ENCODE data around the gene CALML5.

DNA sequence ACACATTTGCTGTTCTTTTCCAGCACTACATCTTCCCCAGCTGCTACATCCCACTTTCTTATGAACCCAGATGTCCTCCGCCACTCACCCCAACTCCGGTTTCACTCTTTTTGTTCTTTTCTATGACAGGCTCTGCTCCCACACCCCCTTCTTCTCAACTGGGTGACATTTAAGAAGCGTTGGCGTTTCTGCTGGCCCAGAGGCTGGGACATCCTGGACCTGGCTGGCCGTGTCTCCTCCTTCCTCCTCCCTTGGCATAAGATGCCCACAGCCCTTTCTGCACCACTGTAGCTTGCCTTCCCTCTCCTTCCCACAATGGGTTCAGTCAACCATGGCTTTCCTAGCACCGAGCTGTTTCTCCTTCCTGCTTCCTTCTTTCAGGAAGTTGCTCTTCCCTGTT, 9.4 kb upstream of the CALML5 start:
- TF ChIP-seq, protein P1, sequence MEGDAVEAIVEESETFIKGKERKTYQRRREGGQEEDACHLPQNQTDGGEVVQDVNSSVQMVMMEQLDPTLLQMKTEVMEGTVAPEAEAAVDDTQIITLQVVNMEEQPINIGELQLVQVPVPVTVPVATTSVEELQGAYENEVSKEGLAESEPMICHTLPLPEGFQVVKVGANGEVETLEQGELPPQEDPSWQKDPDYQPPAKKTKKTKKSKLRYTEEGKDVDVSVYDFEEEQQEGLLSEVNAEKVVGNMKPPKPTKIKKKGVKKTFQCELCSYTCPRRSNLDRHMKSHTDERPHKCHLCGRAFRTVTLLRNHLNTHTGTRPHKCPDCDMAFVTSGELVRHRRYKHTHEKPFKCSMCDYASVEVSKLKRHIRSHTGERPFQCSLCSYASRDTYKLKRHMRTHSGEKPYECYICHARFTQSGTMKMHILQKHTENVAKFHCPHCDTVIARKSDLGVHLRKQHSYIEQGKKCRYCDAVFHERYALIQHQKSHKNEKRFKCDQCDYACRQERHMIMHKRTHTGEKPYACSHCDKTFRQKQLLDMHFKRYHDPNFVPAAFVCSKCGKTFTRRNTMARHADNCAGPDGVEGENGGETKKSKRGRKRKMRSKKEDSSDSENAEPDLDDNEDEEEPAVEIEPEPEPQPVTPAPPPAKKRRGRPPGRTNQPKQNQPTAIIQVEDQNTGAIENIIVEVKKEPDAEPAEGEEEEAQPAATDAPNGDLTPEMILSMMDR (IDR thresholded peaks at IDR 0.05): no peak
- no peak for TF ChIP-seq SIN3A (IDR thresholded peaks at IDR 0.05; ENCODE audit: borderline replicate concordance, insufficient read depth, low read depth, low read length)
